HUES6 (cell line): ENCODE measurements around the gene HOXA13.

ENCODE experiments used
- H3K27ac ChIP-seq: 2 replicates; pipeline ENCODE4 v1.7.0; 2013; ENCODE audit warnings: low read depth, mild to moderate bottlenecking, low read length, inconsistent platforms
- H3K27me3 ChIP-seq: 2 replicates; pipeline ENCODE4 v1.6.1; 2013; ENCODE audit warnings: low read length; ENCODE audit not compliant: control insufficient read depth, insufficient read depth
- H3K36me3 ChIP-seq: 2 replicates; pipeline ENCODE4 v1.6.1; 2013; ENCODE audit warnings: low read length; ENCODE audit not compliant: control insufficient read depth, insufficient read depth
- H3K4me1 ChIP-seq: 2 replicates; pipeline ENCODE4 v1.6.1; 2013; ENCODE audit warnings: low read length; ENCODE audit not compliant: control insufficient read depth, insufficient read depth
- H3K4me3 ChIP-seq: 2 replicates; pipeline ENCODE4 v1.5.1; 2013; ENCODE audit warnings: low read depth, low read length
- H3K9ac ChIP-seq: one replicate; pipeline ENCODE4 v1.6.1; 2013; ENCODE audit warnings: mild to moderate bottlenecking, low read length
- H3K9me3 ChIP-seq: 2 replicates; pipeline ENCODE4 v1.6.1; 2013; ENCODE audit warnings: low read depth, low read length; ENCODE audit not compliant: control insufficient read depth, insufficient read depth

The HOXA13 gene

DNA sequence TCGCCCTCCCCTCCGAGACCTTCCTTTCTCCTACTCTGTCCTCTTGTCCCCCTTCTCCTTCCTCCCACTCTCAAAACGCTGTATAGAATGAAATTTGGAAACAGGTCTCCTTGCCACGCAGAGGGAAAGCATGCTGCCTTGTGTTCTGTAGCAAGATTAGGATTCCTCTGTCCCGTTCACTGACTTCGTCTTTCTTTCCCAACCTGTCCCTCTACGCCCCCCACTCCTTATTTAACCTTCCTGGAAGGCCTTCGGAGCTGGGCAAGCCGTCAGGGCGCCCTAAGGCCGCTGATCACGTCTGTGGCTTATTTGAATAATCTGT lies 35.9 kb downstream of the HOXA13 start:
- Histone ChIP-seq H3K9me3 (no peaks in the 10 kb centered on the region), H3K36me3 (no peaks in the 10 kb centered on the region; the same call in 1 of the 2 replicates), H3K27me3 (peaks cover 100% of the 10 kb centered on the region), H3K27ac (no peak overlapping the region; the same call in 1 of the 2 replicates), H3K4me3 (peak overlapping the region; percentile 59), H3K9ac (peak overlapping the region; percentile 93), H3K4me1 (peaks cover 29% of the 10 kb centered on the region)

DNA sequence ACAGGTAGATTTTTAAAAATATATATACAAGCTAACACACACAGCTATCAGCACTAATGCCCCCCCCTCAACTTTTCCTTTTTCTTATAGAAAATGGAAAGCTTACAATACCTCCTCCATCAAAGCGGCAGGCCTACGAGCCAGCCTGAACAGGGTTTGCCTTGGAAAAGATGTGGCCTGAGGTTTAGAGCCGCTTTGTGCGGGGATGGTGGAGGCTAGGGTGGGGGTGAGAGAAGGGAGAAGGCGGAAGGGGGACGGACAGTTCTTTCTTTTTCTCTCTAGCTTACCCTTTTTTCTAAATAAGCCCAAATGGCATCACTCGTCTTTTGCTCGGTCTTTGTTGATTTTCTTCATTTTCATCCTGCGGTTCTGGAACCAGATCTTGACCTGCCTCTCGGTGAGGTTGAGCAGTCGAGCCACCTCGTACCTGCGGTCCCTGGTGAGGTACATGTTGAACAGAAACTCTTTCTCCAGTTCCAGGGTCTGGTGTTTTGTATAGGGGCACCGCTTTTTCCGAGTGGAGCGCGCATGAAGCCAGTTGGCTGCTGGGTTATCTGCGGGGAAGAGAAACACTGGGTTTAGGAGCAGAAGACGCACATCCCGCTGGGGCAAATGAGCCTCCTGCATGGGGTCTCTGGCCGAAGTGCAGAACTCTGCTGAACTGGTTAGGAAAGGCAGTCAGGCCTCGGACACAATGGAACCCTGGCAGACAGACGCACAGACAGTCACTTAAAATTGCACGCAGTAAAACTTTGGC lies 36.4 kb downstream of the HOXA13 start:
- H3K27me3 ChIP-seq, result peaks cover 100% of the 10 kb centered on the region
- H3K4me1 ChIP-seq, result peaks cover 29% of the 10 kb centered on the region
- peak overlapping the region; percentile 93 for H3K9ac ChIP-seq
- H3K4me3 ChIP-seq, result peak overlapping the region; percentile 59; the same call in 1 of the 2 replicates
- no peaks in the 10 kb centered on the region for H3K9me3 ChIP-seq
- no peak overlapping the region; the same call in 1 of the 2 replicates for H3K27ac ChIP-seq
- H3K36me3 ChIP-seq, result no peaks in the 10 kb centered on the region; the same call in 1 of the 2 replicates

DNA sequence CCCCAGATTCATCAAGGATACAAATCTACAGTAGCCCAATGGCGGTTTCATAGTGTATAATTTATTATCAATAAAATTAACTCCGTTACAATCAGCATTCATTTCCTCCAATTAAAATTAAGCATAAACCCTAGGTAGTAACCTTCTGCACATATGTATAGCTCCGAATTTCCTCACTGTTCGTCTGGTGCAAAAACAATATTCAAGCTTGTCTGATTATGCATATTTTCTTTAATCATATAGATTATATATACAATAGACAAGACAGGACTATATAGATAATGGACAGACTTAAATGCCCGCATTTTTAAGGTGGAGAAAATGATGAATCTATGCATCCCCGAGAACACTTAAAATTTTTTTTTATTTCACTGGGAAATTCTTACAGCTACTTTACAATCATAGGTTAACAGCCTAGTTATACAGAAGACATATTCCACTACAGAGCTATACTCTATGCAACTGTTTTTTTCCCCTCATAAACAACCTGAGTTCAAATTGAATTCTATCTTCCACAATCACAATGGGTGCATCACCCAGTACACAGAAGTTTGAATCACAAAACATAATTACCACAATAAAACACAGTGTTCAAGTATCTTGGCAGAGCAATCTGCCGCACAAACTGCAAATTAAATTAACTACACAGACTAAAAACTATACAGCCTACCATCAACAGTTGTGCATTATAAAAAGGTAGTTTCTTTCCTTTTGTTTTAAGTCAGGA lies 37.2 kb downstream of the HOXA13 start:
- Histone ChIP-seq H3K27me3 (peaks cover 100% of the 10 kb centered on the region), H3K4me3 (peak overlapping the region; percentile 59; the same call in 1 of the 2 replicates), H3K9me3 (no peaks in the 10 kb centered on the region), H3K27ac (no peak overlapping the region), H3K4me1 (peaks cover 29% of the 10 kb centered on the region), H3K36me3 (no peaks in the 10 kb centered on the region; the same call in 1 of the 2 replicates), H3K9ac (peak overlapping the region; percentile 93)

DNA sequence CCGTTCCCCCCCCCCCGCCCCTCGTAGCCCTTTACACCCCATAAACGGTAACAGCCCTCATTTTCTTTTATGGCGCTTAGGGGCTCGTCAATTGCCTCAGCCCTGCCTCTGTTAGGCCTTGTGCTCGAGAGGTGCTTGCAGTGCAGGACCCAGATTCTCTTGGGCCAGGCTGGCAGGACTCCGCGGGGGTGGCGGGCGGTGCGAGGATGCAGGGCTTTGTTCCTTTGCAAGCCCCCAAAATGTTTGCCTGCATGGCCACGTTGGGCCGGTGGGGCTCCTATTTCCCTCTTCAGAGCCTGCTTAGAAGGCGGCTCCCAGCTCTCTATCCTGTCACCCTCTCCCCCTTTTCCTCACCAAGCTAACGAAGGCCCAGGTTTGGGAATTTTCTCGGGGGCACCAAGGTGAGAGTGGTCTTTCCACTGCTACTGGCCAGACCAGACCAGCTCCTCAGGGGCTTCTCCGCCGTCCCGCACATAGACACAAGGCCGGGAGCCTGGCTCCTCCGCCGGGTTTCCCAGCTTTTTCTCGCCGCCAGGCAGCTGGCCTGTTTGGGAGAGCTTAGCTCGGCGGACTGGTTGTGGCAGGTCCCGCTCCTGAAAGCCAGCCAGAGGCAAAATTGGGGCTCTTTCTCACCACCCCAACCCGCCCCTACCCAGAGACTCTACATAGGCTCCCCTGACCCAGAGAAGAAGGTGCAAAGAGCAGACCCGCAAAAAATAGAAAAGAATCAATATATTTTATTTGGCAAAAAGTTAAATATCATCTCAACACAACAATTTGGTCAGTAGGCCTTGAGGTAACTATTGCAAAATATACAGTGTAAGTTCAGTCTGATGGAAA lies 38.0 kb downstream of the HOXA13 start:
- peak overlapping the region; percentile 59; the same call in 1 of the 2 replicates for H3K4me3 ChIP-seq
- H3K27me3 ChIP-seq, result peaks cover 100% of the 10 kb centered on the region
- H3K9ac ChIP-seq, result peak overlapping the region; percentile 93
- no peaks in the 10 kb centered on the region; the same call in 1 of the 2 replicates for H3K36me3 ChIP-seq
- H3K9me3 ChIP-seq, result no peaks in the 10 kb centered on the region; the same call in 1 of the 2 replicates
- H3K4me1 ChIP-seq, result peaks cover 28% of the 10 kb centered on the region
- H3K27ac ChIP-seq, result no peak overlapping the region

DNA sequence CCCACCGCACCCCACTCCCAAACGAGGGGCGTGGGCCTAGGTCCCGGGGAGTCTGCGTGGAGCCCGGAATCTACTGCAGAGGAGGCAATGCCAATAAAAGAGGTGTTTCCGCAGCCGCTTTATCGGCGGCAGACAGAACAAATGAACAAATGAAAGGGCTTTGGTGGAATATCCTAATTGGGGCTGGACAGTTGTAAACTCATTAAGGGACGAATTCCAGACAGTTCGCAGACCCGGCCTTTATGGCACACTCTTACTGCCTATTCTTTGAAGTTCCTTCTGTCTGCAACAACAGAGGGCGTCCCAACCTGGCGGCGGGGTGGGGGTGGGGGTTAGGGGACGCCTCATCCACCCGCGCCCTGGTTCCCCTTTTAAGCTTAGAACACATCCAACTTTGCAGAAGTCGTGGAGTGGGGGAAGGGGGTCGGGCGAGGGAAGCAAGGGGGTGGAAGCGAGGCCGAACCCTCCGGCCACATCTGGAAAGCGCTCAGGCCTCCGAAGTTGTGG lies 38.6 kb downstream of the HOXA13 start:
- peaks cover 23% of the 10 kb centered on the region for H3K4me1 ChIP-seq
- no peak overlapping the region for H3K9ac ChIP-seq
- H3K4me3 ChIP-seq, result peak overlapping the region; percentile 66
- H3K36me3 ChIP-seq, result no peaks in the 10 kb centered on the region; the same call in 1 of the 2 replicates
- peaks cover 100% of the 10 kb centered on the region for H3K27me3 ChIP-seq
- H3K9me3 ChIP-seq, result no peaks in the 10 kb centered on the region; the same call in 1 of the 2 replicates
- H3K27ac ChIP-seq, result no peak overlapping the region

DNA sequence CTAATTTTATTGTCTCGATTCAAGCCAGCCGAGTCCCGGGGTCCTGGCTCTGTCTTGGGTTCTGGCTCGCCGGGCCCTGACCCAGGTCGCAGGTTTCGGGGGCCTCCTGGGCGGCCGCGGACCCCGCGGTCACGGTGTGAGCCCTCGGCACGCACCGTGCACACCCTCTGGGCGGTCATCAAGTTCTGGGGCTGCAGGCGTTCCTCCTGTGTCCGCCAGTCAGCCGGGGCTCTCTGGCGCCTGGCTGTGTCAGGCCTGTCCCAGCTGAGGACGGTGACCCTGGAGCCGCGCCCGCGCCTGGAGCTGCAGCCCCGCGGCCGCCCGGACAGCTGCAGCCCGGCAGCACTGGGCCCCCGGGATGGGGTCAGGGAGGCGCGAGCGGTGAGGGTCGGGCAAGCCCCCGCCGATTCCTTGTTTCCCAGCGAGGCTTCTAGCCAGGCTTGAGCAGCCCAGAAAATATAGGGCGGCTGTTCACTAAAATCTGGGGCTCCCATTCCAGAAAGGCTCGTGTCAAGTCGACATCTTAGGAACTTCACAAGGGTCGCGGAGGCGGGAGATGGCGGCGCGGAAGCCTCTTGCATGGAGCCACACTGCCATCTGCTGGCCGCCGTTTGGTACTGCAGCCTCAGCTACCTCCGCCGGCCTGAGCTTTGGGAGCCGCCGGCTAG lies 39.2 kb downstream of the HOXA13 start:
- Histone ChIP-seq H3K36me3 (no peaks in the 10 kb centered on the region; the same call in 1 of the 2 replicates), H3K9ac (peak overlapping the region; percentile 68), H3K27ac (peak overlapping the region; percentile 49; the same call in 1 of the 2 replicates), H3K9me3 (no peaks in the 10 kb centered on the region; the same call in 1 of the 2 replicates), H3K4me3 (peak overlapping the region; percentile 66), H3K27me3 (peaks cover 100% of the 10 kb centered on the region), H3K4me1 (peaks cover 23% of the 10 kb centered on the region)

DNA sequence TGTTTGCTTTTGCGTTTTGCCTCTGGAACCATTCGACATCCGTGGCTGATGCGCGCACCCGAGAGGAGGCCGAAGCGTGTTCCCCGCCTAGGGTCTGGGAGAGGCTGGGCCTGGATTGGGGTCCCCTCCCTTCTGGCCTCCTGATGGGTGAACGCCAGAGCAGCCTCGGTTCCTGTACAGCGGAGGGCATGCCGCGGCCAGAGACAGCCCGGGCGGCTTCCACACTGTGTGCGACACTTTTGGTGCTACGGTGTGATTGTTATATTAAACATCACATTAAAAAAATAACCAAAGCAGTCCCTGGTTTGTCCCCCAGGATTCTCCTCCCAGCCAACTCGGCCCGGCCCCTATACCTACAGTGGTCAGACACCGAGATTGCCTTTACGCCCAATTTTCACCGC lies 39.7 kb downstream of the HOXA13 start:
- no peaks in the 10 kb centered on the region; the same call in 1 of the 2 replicates for H3K36me3 ChIP-seq
- H3K9ac ChIP-seq, result peak overlapping the region; percentile 68
- peaks cover 100% of the 10 kb centered on the region for H3K27me3 ChIP-seq
- H3K4me1 ChIP-seq, result peaks cover 25% of the 10 kb centered on the region
- no peak overlapping the region; the same call in 1 of the 2 replicates for H3K27ac ChIP-seq
- no peaks in the 10 kb centered on the region; the same call in 1 of the 2 replicates for H3K9me3 ChIP-seq
- peak overlapping the region; percentile 66; the same call in 1 of the 2 replicates for H3K4me3 ChIP-seq

DNA sequence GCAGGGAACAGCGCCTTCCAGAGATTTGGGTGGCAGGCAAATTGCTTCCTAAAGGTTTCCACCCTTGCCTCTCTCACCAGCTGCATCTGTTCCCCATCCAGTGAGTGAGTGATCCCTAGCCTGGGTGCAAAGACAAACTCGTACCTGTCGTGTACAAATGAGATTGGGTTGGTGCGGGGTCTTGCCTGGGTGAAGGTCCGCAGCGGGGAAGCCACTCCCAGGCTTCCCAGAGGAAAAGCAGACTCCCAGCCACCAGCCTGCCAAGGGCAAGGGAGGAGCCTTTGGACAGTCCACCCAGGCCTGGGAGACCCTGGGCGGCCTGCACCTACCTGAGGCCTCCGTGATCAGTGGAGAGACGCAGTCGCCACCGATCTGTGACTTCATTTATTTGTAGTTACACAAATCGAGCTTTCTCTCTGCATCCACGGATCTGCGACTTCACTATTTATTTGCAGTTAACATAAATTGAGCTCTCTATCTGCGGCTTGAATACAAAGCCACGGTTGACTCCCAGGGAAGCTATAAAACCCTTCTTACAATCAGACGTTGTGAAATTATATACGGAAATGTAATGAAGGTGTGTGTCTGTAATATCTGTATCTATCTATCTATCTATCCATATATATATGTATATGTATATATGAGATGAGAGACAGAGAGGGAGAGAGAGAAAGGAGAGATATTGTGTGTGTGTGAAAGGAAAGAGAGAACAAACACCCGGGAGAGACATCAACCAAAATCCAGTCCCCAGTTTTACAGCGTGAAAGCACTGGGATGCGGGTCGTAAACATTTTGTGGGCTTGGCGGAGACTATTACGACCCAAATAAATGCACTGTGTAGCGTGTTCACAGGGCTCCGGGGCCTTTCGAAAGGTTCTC lies 40.4 kb downstream of the HOXA13 start:
- no peak overlapping the region for H3K27ac ChIP-seq
- peaks cover 100% of the 10 kb centered on the region for H3K27me3 ChIP-seq
- no peak overlapping the region for H3K4me3 ChIP-seq
- no peaks in the 10 kb centered on the region; the same call in 1 of the 2 replicates for H3K9me3 ChIP-seq
- no peaks in the 10 kb centered on the region; the same call in 1 of the 2 replicates for H3K36me3 ChIP-seq
- H3K4me1 ChIP-seq, result peaks cover 21% of the 10 kb centered on the region; the same call in 1 of the 2 replicates
- peak overlapping the region; percentile 68 for H3K9ac ChIP-seq

DNA sequence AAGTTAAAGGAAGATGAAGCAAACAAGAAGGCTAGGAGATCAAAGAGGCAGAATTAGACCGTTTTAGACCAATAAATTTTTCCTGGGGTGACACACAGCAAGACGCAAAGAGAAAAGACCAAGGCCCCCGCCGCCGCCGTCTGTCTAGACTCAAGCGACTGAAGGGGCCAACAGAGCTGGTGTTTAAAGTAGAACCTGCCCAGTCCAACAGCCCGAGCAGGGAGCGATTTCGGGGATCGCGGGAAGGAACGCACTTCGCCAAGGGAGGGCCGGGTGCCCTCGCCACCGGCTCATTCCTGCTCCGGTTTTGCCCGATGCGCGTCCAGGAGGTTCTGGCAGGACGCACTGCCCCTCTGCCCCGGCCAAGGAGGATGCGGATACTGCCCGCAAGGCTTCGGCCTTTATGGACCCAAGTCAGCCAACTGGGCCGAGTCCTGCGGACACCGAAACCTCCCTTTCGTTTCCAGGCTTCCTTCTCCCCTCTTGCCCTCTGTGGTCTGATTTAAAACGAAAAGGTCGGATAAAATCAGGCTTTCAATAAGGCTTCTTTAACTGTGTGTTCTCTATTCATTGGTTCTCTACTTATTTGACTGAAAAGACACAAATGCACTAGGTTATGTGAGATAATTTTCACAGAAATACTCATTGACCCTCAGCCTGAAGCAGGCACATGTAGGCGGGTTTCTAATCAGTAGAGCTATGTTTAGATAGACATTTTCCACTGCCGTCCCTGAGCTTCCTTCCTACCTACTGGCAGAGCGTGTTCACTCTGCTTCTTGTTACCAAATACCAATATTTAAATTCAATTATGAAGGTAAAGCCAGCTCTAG lies 41.2 kb downstream of the HOXA13 start:
- H3K9me3 ChIP-seq, result no peaks in the 10 kb centered on the region; the same call in 1 of the 2 replicates
- peak overlapping the region; percentile 42 for H3K9ac ChIP-seq
- H3K27me3 ChIP-seq, result peaks cover 100% of the 10 kb centered on the region
- peaks cover 14% of the 10 kb centered on the region; the same call in 1 of the 2 replicates for H3K4me1 ChIP-seq
- H3K4me3 ChIP-seq, result no peak overlapping the region
- H3K27ac ChIP-seq, result no peak overlapping the region
- H3K36me3 ChIP-seq, result no peaks in the 10 kb centered on the region; the same call in 1 of the 2 replicates
